H1 (cell line): Measurements from ENCODE around the gene IFT172. TPM values are rescaled to one million over a fixed set of nuclear protein-coding genes. Genes with fewer than 3 reads are reported as not detected.

Source experiments
- CEBPB ChIP-seq: IDR thresholded peaks from 2 replicates; pipeline ENCODE4 v1.6.1; 2012; ENCODE audit warnings: low read depth, low read length
- CHD2 ChIP-seq: IDR thresholded peaks from 2 replicates; pipeline ENCODE4 v1.6.1; 2012; ENCODE audit warnings: low read length, improper control_type of control experiment
- CTBP2 ChIP-seq: IDR thresholded peaks from 2 replicates; pipeline ENCODE4 v1.7.0; 2011; ENCODE audit warnings: borderline replicate concordance, mild to moderate bottlenecking, moderate library complexity, mixed read lengths, low read length; ENCODE audit not compliant: insufficient read depth, insufficient read length
- E2F6 ChIP-seq: IDR thresholded peaks from 2 replicates; pipeline ENCODE4 v1.6.1; 2012; ENCODE audit warnings: inconsistent platforms
- PHF8 ChIP-seq: fragments of 200-600 bp; sonication (generic); conservative IDR thresholded peaks from 2 replicates; pipeline ENCODE4 v1.7.1; 2012; ENCODE audit warnings: low read depth, mild to moderate bottlenecking, inconsistent platforms, low read length, moderate library complexity
- RBBP5 ChIP-seq: IDR thresholded peaks from 2 replicates; pipeline ENCODE4 v1.7.1; 2012; ENCODE audit warnings: low read depth, mild to moderate bottlenecking, inconsistent platforms, low read length, moderate library complexity, borderline replicate concordance
- SRF ChIP-seq: IDR thresholded peaks from 2 replicates; pipeline ENCODE4 v1.6.1; 2011; ENCODE audit warnings: mild to moderate bottlenecking, low read depth, low read length, moderate library complexity
- TAF7 ChIP-seq: optimal IDR thresholded peaks from 2 replicates; pipeline ENCODE3; 2011; ENCODE audit warnings: low read depth, mild to moderate bottlenecking, inconsistent platforms, low read length, moderate library complexity, borderline replicate concordance
- polyA plus RNA-seq, 7 experiments: library from polyadenylated mRNA; depleted of rRNA in 3 of 7; stranded (reverse) in 5 of 7; unstranded in 2 of 7; fragments of >200 nt in 5 of 7; fragments of 200-250 nt in 2 of 7; gene quantifications; 1 replicate in 5 of 7; 2 replicates in 1 of 7; 4 replicates in 1 of 7; pipeline versions ENCODE4 v1.2.1 to v1.2.3, GENCODE V29; 2011 to 2013; ENCODE audit warnings: missing spikeins in 2 of 7, mixed read lengths in 2 of 7
- total RNA-seq: library from RNA; stranded (reverse); fragmentation: NEBNext Ultra II Directional; extraction: Animal tissue kit (Norgen Biotek cat#: 25700); gene quantifications from 2 replicates; pipeline ENCODE4 v1.2.1, GENCODE V29; 2021

Gene IFT172
- total and polyA plus RNA-seq, 2 of the 8 experiments (the other 6 are each of a cell fraction or from before 2014, with no cell fraction given): 13.5 to 14.0 TPM

DNA sequence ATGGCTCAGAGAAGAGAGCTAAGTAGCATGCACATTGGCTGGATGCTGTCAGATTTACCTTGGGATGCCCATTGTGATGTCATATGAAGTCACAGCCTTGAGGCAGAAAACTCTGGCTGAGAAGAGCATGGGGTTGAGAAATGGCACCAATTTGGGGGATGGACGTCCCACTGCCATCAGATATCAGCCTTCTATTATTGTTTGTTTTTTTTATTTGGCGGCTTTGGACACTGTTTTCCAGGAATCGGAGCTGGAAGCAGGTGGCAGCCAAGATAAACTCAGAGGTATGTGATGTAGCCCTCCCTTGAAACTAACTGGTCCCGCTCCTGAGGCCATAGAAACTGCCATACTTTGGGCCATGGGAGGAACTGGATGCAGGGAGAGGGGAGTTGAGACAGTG lies 47.7 kb upstream of the IFT172 start (continued):
- no peak for TF ChIP-seq E2F6
- TF ChIP-seq TAF7: no peak
- no peak for TF ChIP-seq RBBP5
- no peak for TF ChIP-seq SRF
- no peak for TF ChIP-seq CHD2
- no peak for TF ChIP-seq CEBPB
- no peak for TF ChIP-seq CTBP2
- no peak for TF ChIP-seq PHF8
